Smooth muscle cell (in vitro differentiated cells): ENCODE measurements around the gene ZNF654. TPM values are rescaled to one million over a fixed set of nuclear protein-coding genes. Genes with fewer than 3 reads are reported as not detected.

Experiments
- DNase-seq: peaks from one replicate; lab custom pipeline; 2025; ENCODE audit not compliant: unreplicated experiment; lab: John Stamatoyannopoulos, UW
- H2AFZ ChIP-seq: fragments of 200-600 bp; sonication (generic); 2 replicates; pipeline ENCODE4 v1.6.0; 2016; ENCODE audit warnings: antibody characterized with exemption, low read depth, mild to moderate bottlenecking
- H3F3A ChIP-seq: fragments of 200-600 bp; sonication (generic); 2 replicates; pipeline ENCODE4 v1.6.0; 2017; ENCODE audit warnings: antibody characterized with exemption, low read depth
- H3K27ac ChIP-seq: fragments of 200-600 bp; sonication (generic); 2 replicates; pipeline ENCODE4 v1.5.1; 2016; ENCODE audit warnings: low read depth, mild to moderate bottlenecking
- H3K27me3 ChIP-seq: fragments of 200-600 bp; sonication (generic); 2 replicates; pipeline ENCODE4 v1.6.1; 2016; ENCODE audit warnings: low read depth, mild to moderate bottlenecking
- H3K36me3 ChIP-seq: fragments of 200-600 bp; sonication (generic); 2 replicates; pipeline ENCODE4 v1.5.1; 2016; ENCODE audit warnings: low read depth
- H3K4me1 ChIP-seq: fragments of 200-600 bp; sonication (generic); 2 replicates; pipeline ENCODE4 v1.5.1; 2016; ENCODE audit warnings: low read depth
- H3K4me2 ChIP-seq: fragments of 200-600 bp; sonication (generic); 2 replicates; pipeline ENCODE4 v1.6.0; 2016; ENCODE audit warnings: mild to moderate bottlenecking
- H3K4me3 ChIP-seq: fragments of 200-600 bp; sonication (generic); 2 replicates; pipeline ENCODE4 v1.5.1; 2016; ENCODE audit warnings: mild to moderate bottlenecking
- H3K79me2 ChIP-seq: fragments of 200-600 bp; sonication (generic); 2 replicates; pipeline ENCODE4 v1.6.0; 2016; ENCODE audit warnings: low read depth, mild to moderate bottlenecking
- H3K9ac ChIP-seq: fragments of 200-600 bp; sonication (generic); 2 replicates; pipeline ENCODE4 v1.6.0; 2016; ENCODE audit warnings: low read depth
- H3K9me3 ChIP-seq: fragments of 200-600 bp; sonication (generic); replicated peaks from 2 replicates; pipeline ENCODE4 v1.5.1; 2016; ENCODE audit warnings: low read depth
- H4K20me1 ChIP-seq: fragments of 200-600 bp; sonication (generic); 2 replicates; pipeline ENCODE4 v1.6.0; 2016; ENCODE audit warnings: low read depth
- WGBS: methylation state at CpG from one replicate; pipeline ENCODE4 v1.1.7; 2016; ENCODE audit warnings: low lambda C conversion rate; 5-methylcytosine and 5-hydroxymethylcytosine counted together
- polyA plus RNA-seq: library from polyadenylated mRNA; unstranded; fragments of >200 nt; fragmentation: Nextera tagmentation; extraction: Ambion mirVana; gene quantifications from 2 replicates; pipeline ENCODE4 v1.2.1, GENCODE V29; 2016
- total RNA-seq: library from RNA; depleted of rRNA; stranded (reverse); fragments of >200 nt; gene quantifications from 2 replicates; pipeline ENCODE4 v1.2.3, GENCODE V29; 2014
- TF ChIP-seq, protein P1 (sequence below): fragments of 200-600 bp; sonication (generic); IDR thresholded peaks from 2 replicates; pipeline ENCODE4 v1.5.1; 2017; ENCODE audit warnings: borderline replicate concordance, mild to moderate bottlenecking, antibody characterized with exemption; ENCODE audit not compliant: insufficient read depth, poor library complexity, severe bottlenecking

ZNF654 gene
- total and polyA plus RNA-seq, 2 experiments from 2014 or later = 4.9 to 21.2 TPM

DNA sequence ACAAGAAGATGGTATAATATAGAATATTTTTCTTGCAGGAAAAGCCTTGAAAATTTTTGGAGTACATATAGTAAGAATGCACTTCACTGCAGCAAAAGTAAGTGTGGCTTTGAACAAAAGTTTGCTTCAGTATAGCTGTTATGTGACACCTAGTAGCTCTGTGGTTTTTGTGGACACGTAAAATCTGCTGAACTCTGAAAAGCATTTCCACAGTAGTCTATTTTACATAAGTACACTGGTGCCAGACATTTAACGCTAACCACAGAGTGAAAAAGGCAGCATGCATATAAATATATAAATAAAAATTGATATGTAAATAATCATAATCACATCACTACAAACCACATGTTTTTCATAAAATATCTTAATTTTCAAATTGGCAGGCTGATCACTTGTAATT, 40.0 kb upstream of the ZNF654 start:
- DNase-seq = no peak
- Histone ChIP-seq H3K9ac (no peak overlapping the region), H3K79me2 (no peaks in the 10 kb centered on the region), H3K4me3 (no peak overlapping the region), H3F3A (no peaks in the 10 kb centered on the region), H3K36me3 (no peaks in the 10 kb centered on the region), H3K27ac (no peak overlapping the region), H3K27me3 (no peaks in the 10 kb centered on the region), H2AFZ (no peak overlapping the region), H3K4me1 (no peaks in the 10 kb centered on the region), H4K20me1 (no peaks in the 10 kb centered on the region), H3K9me3 (no peaks in the 10 kb centered on the region), H3K4me2 (no peak overlapping the region)
- TF ChIP-seq, protein P1, sequence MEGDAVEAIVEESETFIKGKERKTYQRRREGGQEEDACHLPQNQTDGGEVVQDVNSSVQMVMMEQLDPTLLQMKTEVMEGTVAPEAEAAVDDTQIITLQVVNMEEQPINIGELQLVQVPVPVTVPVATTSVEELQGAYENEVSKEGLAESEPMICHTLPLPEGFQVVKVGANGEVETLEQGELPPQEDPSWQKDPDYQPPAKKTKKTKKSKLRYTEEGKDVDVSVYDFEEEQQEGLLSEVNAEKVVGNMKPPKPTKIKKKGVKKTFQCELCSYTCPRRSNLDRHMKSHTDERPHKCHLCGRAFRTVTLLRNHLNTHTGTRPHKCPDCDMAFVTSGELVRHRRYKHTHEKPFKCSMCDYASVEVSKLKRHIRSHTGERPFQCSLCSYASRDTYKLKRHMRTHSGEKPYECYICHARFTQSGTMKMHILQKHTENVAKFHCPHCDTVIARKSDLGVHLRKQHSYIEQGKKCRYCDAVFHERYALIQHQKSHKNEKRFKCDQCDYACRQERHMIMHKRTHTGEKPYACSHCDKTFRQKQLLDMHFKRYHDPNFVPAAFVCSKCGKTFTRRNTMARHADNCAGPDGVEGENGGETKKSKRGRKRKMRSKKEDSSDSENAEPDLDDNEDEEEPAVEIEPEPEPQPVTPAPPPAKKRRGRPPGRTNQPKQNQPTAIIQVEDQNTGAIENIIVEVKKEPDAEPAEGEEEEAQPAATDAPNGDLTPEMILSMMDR = no peak
- 60% methylated on average over 2 of the region's 2 CpGs for WGBS

DNA sequence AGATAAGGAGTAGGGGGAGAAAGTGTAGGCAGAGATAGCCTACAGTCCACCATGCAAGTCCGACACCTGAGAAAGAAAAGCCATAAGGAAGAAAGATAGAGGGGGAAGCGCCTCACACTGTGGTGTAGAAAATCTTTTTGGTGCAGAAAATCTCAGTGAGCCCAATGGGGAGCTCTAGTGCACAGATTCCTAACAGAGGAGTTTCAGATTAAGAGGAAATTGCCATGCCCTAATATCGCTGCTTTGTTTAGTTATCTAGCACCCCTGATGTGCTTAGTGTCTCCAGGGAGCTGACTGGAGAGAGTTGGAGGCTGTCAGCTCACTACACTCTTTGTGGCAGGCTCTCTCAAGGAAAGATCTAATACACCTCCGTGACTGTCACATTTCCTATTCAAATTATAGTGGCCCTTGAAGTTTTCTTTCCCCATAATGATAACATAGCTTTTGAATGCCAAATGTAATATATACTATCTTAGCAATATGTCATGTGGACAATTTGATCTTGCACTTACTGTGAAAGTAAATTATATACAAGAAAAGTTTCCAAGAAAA, 34.0 kb upstream of the ZNF654 start:
- no peaks in the 10 kb centered on the region for H4K20me1 ChIP-seq
- WGBS = 80% methylated on average over 4 of the region's 4 CpGs
- no peak overlapping the region for H3K4me2 ChIP-seq
- no peaks in the 10 kb centered on the region for H3K36me3 ChIP-seq
- no peaks in the 10 kb centered on the region for H3K79me2 ChIP-seq
- H3K4me3 ChIP-seq = no peak overlapping the region
- H3K9ac ChIP-seq = no peak overlapping the region
- no peaks in the 10 kb centered on the region for H3F3A ChIP-seq
- H2AFZ ChIP-seq = no peak overlapping the region
- H3K27ac ChIP-seq = no peak overlapping the region
- DNase-seq = no peak
- H3K4me1 ChIP-seq = no peaks in the 10 kb centered on the region
- H3K9me3 ChIP-seq = no peaks in the 10 kb centered on the region
- TF ChIP-seq, protein P1 = no peak
- no peaks in the 10 kb centered on the region for H3K27me3 ChIP-seq

DNA sequence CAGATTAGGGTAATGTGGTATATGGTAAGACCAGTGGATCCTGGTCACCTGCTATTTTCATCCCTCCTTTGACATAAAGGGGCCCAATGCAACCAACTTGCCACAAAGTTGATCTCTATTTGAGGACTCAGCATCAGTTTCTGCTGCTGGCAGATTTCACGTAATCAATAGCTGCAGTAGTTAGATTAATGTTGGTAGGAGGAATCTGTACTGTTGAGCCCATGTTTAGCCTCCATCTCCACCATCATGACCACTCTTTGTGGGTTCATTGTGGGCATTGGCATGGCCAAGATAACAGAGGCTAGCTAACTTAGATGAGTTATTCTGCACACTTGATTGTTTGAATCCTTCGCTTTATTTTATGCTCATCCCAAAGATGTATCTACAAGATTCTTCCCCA, 30.2 kb upstream of the ZNF654 start:
- Histone ChIP-seq H3K27me3 (no peaks in the 10 kb centered on the region), H2AFZ (no peak overlapping the region), H3K4me2 (no peak overlapping the region), H3K27ac (no peak overlapping the region), H4K20me1 (no peaks in the 10 kb centered on the region), H3F3A (no peaks in the 10 kb centered on the region), H3K36me3 (no peaks in the 10 kb centered on the region), H3K9me3 (no peaks in the 10 kb centered on the region), H3K9ac (no peak overlapping the region), H3K4me3 (no peak overlapping the region), H3K79me2 (no peaks in the 10 kb centered on the region), H3K4me1 (no peaks in the 10 kb centered on the region)
- no peak for DNase-seq
- TF ChIP-seq, protein P1 = no peak
- WGBS = 94% methylated on average over 2 of the region's 2 CpGs

DNA sequence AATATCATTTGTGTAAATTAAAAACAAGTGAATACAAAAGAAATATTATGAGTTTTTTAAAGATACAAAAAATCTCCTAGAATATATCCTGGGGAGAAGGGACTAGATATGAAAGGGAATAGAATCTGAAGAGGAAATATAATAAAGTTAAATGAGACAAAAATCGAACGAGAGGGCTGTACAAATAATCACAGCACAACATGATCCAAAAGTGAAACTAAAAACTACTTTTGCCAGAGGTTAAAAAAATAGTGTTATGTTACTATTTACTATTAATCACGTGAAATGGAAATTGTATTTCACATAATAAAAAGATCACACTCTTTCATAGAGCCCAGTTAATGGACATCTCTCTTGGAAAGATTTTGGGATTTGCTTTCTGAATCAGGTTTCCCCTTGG, 28.8 kb upstream of the ZNF654 start:
- Histone ChIP-seq H3K9me3 (no peaks in the 10 kb centered on the region), H4K20me1 (no peaks in the 10 kb centered on the region), H2AFZ (peak overlapping the region; percentile 19), H3K79me2 (no peaks in the 10 kb centered on the region), H3K4me3 (no peak overlapping the region), H3K4me1 (no peaks in the 10 kb centered on the region), H3F3A (no peaks in the 10 kb centered on the region), H3K9ac (no peak overlapping the region), H3K27ac (no peak overlapping the region), H3K36me3 (no peaks in the 10 kb centered on the region), H3K4me2 (no peak overlapping the region), H3K27me3 (no peaks in the 10 kb centered on the region)
- DNase-seq = no peak
- WGBS = 91% methylated on average over 3 of the region's 3 CpGs
- TF ChIP-seq, protein P1 = no peak
